ENCODE data around the gene PCSK4. TPM values are rescaled to one million over a fixed set of nuclear protein-coding genes. Genes with fewer than 3 reads are reported as not detected.

The PCSK4 gene
- total RNA-seq, 1 donor from 2014 or later = 37.7 TPM

- DNase-seq (ENCODE audit: low spot score, unreplicated experiment) = no peak
- H3K9me3 Mint-ChIP-seq (ENCODE audit: low read depth) = no peaks in the 10 kb centered on the region
- H3K4me1 Mint-ChIP-seq (ENCODE audit: low read depth) = peaks cover 4% of the 10 kb centered on the region
- no peak overlapping the region for H3K27ac Mint-ChIP-seq
- TF ChIP-seq CTCF (IDR thresholded peaks at IDR 0.05; ENCODE audit: unreplicated experiment) = no peak
- peak overlapping the region; percentile 40 for H3K4me3 Mint-ChIP-seq (ENCODE audit: low read depth)
- H3K27me3 Mint-ChIP-seq = peaks cover 53% of the 10 kb centered on the region
- H3K36me3 Mint-ChIP-seq (ENCODE audit: insufficient read depth) = no peaks in the 10 kb centered on the region
These were observed 34.8 kb upstream of the PCSK4 start for GRCh38 chr19:1524972-1525325.

GRCh38 chr19:1524287-1524971 lies 34.3 kb upstream of the PCSK4 start:
- DNase-seq (ENCODE audit: low spot score, unreplicated experiment) = no peak
- H3K27me3 Mint-ChIP-seq = peaks cover 55% of the 10 kb centered on the region
- no peak for TF ChIP-seq CTCF (IDR thresholded peaks at IDR 0.05; ENCODE audit: unreplicated experiment)
- peak overlapping the region; percentile 18 for H3K27ac Mint-ChIP-seq
- peaks cover 4% of the 10 kb centered on the region for H3K4me1 Mint-ChIP-seq (ENCODE audit: low read depth)
- no peaks in the 10 kb centered on the region for H3K9me3 Mint-ChIP-seq (ENCODE audit: low read depth)
- no peaks in the 10 kb centered on the region for H3K36me3 Mint-ChIP-seq (ENCODE audit: insufficient read depth)
- H3K4me3 Mint-ChIP-seq (ENCODE audit: low read depth) = peak overlapping the region; percentile 40

GRCh38 chr19:1523412-1524286 lies 33.5 kb upstream of the PCSK4 start, which contains the start of gene PLK5:
Gene PLK5 (plus strand): TSS chr19:1524077. CDS start chr19:1526997, 2,920 bp downstream.
- peak within 1 kb of the TSS; percentile 40 for H3K4me3 Mint-ChIP-seq (ENCODE audit: low read depth)
- peaks cover 57% of the 10 kb centered on the region for H3K27me3 Mint-ChIP-seq
- no peak for TF ChIP-seq CTCF (IDR thresholded peaks at IDR 0.05; ENCODE audit: unreplicated experiment)
- H3K9me3 Mint-ChIP-seq (ENCODE audit: low read depth) = no peaks in the 10 kb centered on the region
- peak within 1 kb of the TSS; percentile 18 for H3K27ac Mint-ChIP-seq
- DNase-seq (ENCODE audit: low spot score, unreplicated experiment) = no peak
- peaks cover 4% of the 10 kb centered on the region for H3K4me1 Mint-ChIP-seq (ENCODE audit: low read depth)
- no peaks in the 10 kb centered on the region for H3K36me3 Mint-ChIP-seq (ENCODE audit: insufficient read depth)

- peaks cover 4% of the 10 kb centered on the region for H3K4me1 Mint-ChIP-seq (ENCODE audit: low read depth)
- no peak for DNase-seq (ENCODE audit: low spot score, unreplicated experiment)
- no peaks in the 10 kb centered on the region for H3K9me3 Mint-ChIP-seq (ENCODE audit: low read depth)
- no peak for TF ChIP-seq CTCF (IDR thresholded peaks at IDR 0.05; ENCODE audit: unreplicated experiment)
- H3K36me3 Mint-ChIP-seq (ENCODE audit: insufficient read depth) = no peaks in the 10 kb centered on the region
- H3K27me3 Mint-ChIP-seq = peaks cover 64% of the 10 kb centered on the region
- H3K4me3 Mint-ChIP-seq (ENCODE audit: low read depth) = no peak overlapping the region
- H3K27ac Mint-ChIP-seq = no peak overlapping the region
These were observed 32.7 kb upstream of the PCSK4 start for GRCh38 chr19:1522838-1523237.

- Mint-ChIP-seq H3K27ac (no peak overlapping the region), H3K27me3 (peaks cover 59% of the 10 kb centered on the region), H3K4me1 (ENCODE audit: low read depth) (peaks cover 4% of the 10 kb centered on the region), H3K36me3 (ENCODE audit: insufficient read depth) (no peaks in the 10 kb centered on the region), H3K4me3 (ENCODE audit: low read depth) (no peak overlapping the region), H3K9me3 (ENCODE audit: low read depth) (no peaks in the 10 kb centered on the region)
- no peak for TF ChIP-seq CTCF (IDR thresholded peaks at IDR 0.05; ENCODE audit: unreplicated experiment)
- DNase-seq (ENCODE audit: low spot score, unreplicated experiment) = no peak
These were observed 31.9 kb upstream of the PCSK4 start for GRCh38 chr19:1522061-1522460.

Data from progenitor cell of endocrine pancreas (in vitro differentiated cells).